Nephron (organoid): ENCODE measurements around the gene TMEM196.

Source experiments
- H3K27ac Mint-ChIP-seq, 3 experiments: 2 replicates each; pipeline ENCODE4 v1.8.0; 2020; ENCODE audit warnings: mixed read lengths in 3 of 3, mild to moderate bottlenecking in 2 of 3, moderate library complexity in 1 of 3
- H3K27me3 Mint-ChIP-seq: 2 replicates; pipeline ENCODE4 v1.8.0; 2021; ENCODE audit warnings: low read depth, mild to moderate bottlenecking, moderate library complexity, mixed read lengths
- H3K36me3 Mint-ChIP-seq: 2 replicates; pipeline ENCODE4 v1.8.0; 2020; ENCODE audit warnings: low read depth, mixed read lengths
- H3K4me1 Mint-ChIP-seq: 2 replicates; pipeline ENCODE4 v1.8.0; 2020; ENCODE audit warnings: mixed read lengths
- H3K4me3 Mint-ChIP-seq, 3 experiments: 2 replicates each; pipeline ENCODE4 v1.8.0; 2020; ENCODE audit warnings: mild to moderate bottlenecking in 3 of 3, mixed read lengths in 3 of 3, moderate library complexity in 2 of 3
- H3K9me3 Mint-ChIP-seq: 2 replicates; pipeline ENCODE4 v1.8.0; 2020; ENCODE audit warnings: mixed read lengths
- CTCF ChIP-seq, 3 experiments: fragments of 200-600 bp; sonication (generic); IDR thresholded peaks; one replicate each; pipeline ENCODE4 v1.5.0; 2021; ENCODE audit warnings: antibody characterized with exemption in 3 of 3; ENCODE audit not compliant: unreplicated experiment in 3 of 3

Gene TMEM196

GRCh38 chr7:19670806-19671205 is 102.6 kb downstream of the TMEM196 start:
- no peak overlapping the region for H3K27ac Mint-ChIP-seq
- H3K36me3 Mint-ChIP-seq: no peaks in the 10 kb centered on the region
- H3K27me3 Mint-ChIP-seq: peaks cover 7% of the 10 kb centered on the region
- no peaks in the 10 kb centered on the region for H3K4me1 Mint-ChIP-seq
- H3K9me3 Mint-ChIP-seq: no peaks in the 10 kb centered on the region
- no peak for TF ChIP-seq CTCF (IDR thresholded peaks at IDR 0.05; ENCODE audit: unreplicated experiment in 3 of 3)
- H3K4me3 Mint-ChIP-seq: no peak overlapping the region
